HG02623 (cell line): Measurements from ENCODE around the gene EGR4.

Experiments used
- ATAC-seq: cut with Tn5 transposase; IDR thresholded peaks from one replicate; pipeline ENCODE4 v1.9.1; 2021; ENCODE audit warnings: moderate library complexity; ENCODE audit not compliant: unreplicated experiment

Gene EGR4

GRCh38 chr2:73290049-73290839 lies 3.1 kb downstream of the EGR4 start:
- no peak for ATAC-seq

GRCh38 chr2:73289304-73289703 lies 4.0 kb downstream of the EGR4 start:
- no peak for ATAC-seq

GRCh38 chr2:73286134-73286655 lies 7.2 kb downstream of the EGR4 start:
- ATAC-seq, result no peak

- ATAC-seq, result peak; percentile 44
These were observed 8.1 kb downstream of the EGR4 start for GRCh38 chr2:73285159-73285739.

GRCh38 chr2:73284296-73285158 lies 8.8 kb downstream of the EGR4 start, which contains the start of gene FBXO41:
Gene FBXO41 (minus strand): TSS chr2:73284478. CDS start chr2:73269630, 14,848 bp downstream.
- peak; percentile 65 for ATAC-seq

GRCh38 chr2:73283545-73284295 lies 9.6 kb downstream of the EGR4 start:
- peak; percentile 14 for ATAC-seq

- no peak for ATAC-seq
These were observed 10.3 kb downstream of the EGR4 start for GRCh38 chr2:73282924-73283544.

GRCh38 chr2:73281244-73281643 lies 12.1 kb downstream of the EGR4 start:
- ATAC-seq, result no peak

GRCh38 chr2:73279852-73280251 lies 13.5 kb downstream of the EGR4 start:
- ATAC-seq, result no peak

GRCh38 chr2:73272270-73272669 lies 21.1 kb downstream of the EGR4 start:
- no peak for ATAC-seq

GRCh38 chr2:73269686-73270465 lies 23.5 kb downstream of the EGR4 start:
- peak; percentile 21 for ATAC-seq

GRCh38 chr2:73268830-73269685 lies 24.3 kb downstream of the EGR4 start:
- peak; percentile 70 for ATAC-seq

- ATAC-seq, result no peak
These were observed 24.9 kb downstream of the EGR4 start for GRCh38 chr2:73268366-73268829.

- no peak for ATAC-seq
These were observed 26.3 kb downstream of the EGR4 start for GRCh38 chr2:73267008-73267407.

GRCh38 chr2:73266061-73266901 lies 27.1 kb downstream of the EGR4 start:
- no peak for ATAC-seq

GRCh38 chr2:73265298-73266060 lies 27.9 kb downstream of the EGR4 start:
- no peak for ATAC-seq

- ATAC-seq, result no peak
These were observed 28.6 kb downstream of the EGR4 start for GRCh38 chr2:73264783-73265182.
